Measurements from ENCODE around the gene IKBIP.
"Not testable (repeated sequence)": the region's sequence is repeated elsewhere in the genome, so short reads cannot be mapped to it uniquely, and the experiment has no call there.

The IKBIP gene

DNA sequence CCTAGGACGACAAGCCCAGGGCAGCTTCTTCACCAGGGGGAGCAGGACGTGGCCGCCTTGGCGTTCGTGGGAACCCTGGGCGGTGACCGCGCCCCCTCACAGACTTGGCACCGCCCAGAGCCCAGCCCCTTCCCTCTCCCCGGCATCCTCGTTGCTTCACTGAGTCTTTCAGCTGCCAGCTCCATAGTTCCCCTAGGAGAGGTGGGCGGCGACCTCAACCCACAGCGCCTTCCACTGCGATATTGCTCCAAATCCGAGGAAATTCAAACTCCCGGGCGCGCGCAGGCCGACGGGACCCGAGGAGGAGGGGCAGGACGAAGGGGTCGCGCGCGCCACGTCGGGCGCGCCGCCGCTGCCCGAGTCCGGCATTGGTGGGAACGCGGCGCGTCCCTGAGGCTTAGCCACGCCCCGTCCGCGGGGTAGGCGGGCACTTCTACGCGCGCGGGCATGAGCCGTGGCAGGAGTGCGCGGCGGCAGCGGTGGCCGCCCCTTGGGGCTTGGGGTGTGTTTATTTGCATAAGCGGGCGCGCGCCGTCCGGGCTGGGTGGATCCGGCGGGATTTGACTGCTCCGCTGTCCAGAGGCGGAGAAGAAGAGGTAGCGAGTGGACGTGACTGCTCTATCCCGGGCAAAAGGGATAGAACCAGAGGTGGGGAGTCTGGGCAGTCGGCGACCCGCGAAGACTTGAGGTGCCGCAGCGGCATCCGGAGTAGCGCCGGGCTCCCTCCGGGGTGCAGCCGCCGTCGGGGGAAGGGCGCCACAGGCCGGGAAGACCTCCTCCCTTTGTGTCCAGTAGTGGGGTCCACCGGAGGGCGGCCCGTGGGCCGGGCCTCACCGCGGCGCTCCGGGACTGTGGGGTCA lies at the start of gene IKBIP, which contains the start of gene APAF1:
IKBIP (minus strand) TSS at position 77 of the 860 bp plus-strand sequence. CDS start 87 bp downstream, outside the sequence.
APAF1 (plus strand) TSS at position 579 of the 860 bp plus-strand sequence. CDS start 3,070 bp downstream, outside the sequence.
- DNase-seq (ENCODE audit: insufficient read length, low spot score), result peak; percentile 90
- FAIRE-seq, result peak; percentile 92

DNA sequence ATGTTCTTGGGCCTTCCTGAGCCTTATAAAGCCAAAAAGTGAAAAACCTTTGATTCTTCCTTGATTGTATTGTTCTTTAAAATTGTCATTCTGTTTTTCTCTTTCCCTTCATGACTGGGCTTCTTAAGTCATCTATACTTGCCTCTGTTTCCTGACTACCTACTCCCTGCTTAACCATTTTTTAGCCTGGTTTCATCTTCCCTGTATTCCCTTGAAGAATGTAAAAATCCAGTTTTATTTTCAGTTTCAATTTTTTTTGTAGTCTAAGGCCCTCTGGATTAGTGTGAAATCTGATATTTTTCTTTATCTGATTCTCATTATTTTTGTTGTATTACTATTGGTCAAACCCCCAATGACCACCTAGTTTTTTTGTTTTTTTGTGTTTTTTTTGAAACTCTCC lies 46.8 kb upstream of the IKBIP start:
- no peak for DNase-seq (ENCODE audit: insufficient read length, low spot score)
- no peak for FAIRE-seq

- DNase-seq (ENCODE audit: insufficient read length, low spot score), result no peak
- FAIRE-seq, result no peak
These were observed 42.0 kb upstream of the IKBIP start for GRCh38 chr12:98686603-98687002.

- DNase-seq (ENCODE audit: insufficient read length, low spot score) (no peak), FAIRE-seq (no peak)
These were observed 39.6 kb upstream of the IKBIP start for GRCh38 chr12:98684199-98684598.

- no peak for FAIRE-seq
- DNase-seq (ENCODE audit: insufficient read length, low spot score), result no peak
These were observed 35.0 kb upstream of the IKBIP start for GRCh38 chr12:98679611-98680005.

DNA sequence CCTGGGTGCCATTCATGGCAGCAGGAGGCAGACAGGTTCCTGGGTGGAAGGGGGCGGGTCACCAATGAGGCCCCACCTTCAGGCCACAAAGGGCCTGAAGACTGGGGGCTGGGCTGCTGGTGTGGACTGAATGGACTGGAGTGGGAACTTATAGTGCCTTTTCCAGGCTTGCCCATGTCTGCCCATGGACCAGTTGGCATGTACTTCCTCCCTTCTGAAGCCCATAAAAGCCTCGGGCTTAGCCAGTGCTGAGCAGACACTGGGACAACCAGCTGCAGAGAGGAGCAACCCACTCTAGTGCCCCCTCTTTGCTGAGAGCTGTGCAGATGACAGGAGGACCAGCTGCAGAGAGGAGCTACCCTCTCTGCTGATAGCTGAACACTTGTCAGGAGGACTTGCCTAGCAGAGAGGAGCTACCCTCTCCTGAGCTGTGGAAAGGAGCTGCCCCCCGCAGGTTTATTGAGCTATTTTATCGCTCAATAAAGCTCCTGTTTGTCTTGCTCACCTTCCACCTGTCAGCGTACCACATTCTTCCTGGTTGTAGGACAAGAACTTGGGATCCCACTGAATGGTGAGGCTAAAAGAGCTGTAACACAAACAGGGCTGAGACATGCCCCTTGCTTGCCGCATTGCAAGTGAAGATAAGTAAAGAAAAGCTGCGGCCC lies 34.5 kb upstream of the IKBIP start:
- FAIRE-seq (no peak), DNase-seq (ENCODE audit: insufficient read length, low spot score) (no peak)

GRCh38 chr12:98678236-98678945 lies 33.8 kb upstream of the IKBIP start:
- DNase-seq (ENCODE audit: insufficient read length, low spot score) (no peak), FAIRE-seq (no peak)

- DNase-seq (ENCODE audit: insufficient read length, low spot score) (no peak), FAIRE-seq (no peak)
These were observed 30.3 kb upstream of the IKBIP start for GRCh38 chr12:98674841-98675240.

DNA sequence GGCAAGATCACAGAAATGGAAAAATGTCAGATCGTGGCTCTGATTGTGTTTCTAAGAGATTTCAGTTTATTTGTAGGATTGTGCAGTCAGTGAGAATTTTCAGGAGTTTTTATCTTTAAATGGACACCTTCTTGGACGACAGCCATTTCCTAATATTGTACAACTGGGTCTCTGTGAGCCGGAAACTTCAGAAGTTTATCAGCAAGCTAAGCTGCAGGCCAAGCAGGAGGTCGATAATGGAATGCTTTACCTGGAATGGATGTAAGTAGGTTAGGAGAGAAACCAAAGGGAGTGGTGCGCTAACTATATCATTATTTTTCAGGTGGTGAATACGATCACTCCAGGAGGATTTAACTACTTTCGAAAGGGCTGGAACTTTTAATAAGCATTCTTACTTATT lies 26.9 kb upstream of the IKBIP start:
- FAIRE-seq (no peak), DNase-seq (ENCODE audit: insufficient read length, low spot score) (no peak)

- no peak for FAIRE-seq
- no peak for DNase-seq (ENCODE audit: insufficient read length, low spot score)
These were observed 25.2 kb upstream of the IKBIP start for GRCh38 chr12:98669751-98670150.

- DNase-seq (ENCODE audit: insufficient read length, low spot score), result no peak
- no peak for FAIRE-seq
These were observed 15.9 kb upstream of the IKBIP start for GRCh38 chr12:98660521-98660920.

GRCh38 chr12:98656289-98657101 lies 11.9 kb upstream of the IKBIP start:
- DNase-seq (ENCODE audit: insufficient read length, low spot score) (no peak), FAIRE-seq (no peak)

GRCh38 chr12:98653866-98654493 lies 9.4 kb upstream of the IKBIP start:
- FAIRE-seq (no peak), DNase-seq (ENCODE audit: insufficient read length, low spot score) (peak; percentile 32)

- no peak for FAIRE-seq
These were observed 6.7 kb upstream of the IKBIP start for GRCh38 chr12:98651328-98651727.

GRCh38 chr12:98646294-98647090 lies 1.9 kb upstream of the IKBIP start:
- DNase-seq (ENCODE audit: insufficient read length, low spot score) (peak; percentile 13), FAIRE-seq (no peak)

More at GRCh38 chr12:98651328-98651727, 6.7 kb upstream of the IKBIP start:
- no peak for DNase-seq (ENCODE audit: insufficient read length, low spot score)

GRCh38 chr12:98645572-98646067 lies 1.0 kb upstream of the IKBIP start:
- DNase-seq (ENCODE audit: insufficient read length, low spot score), result peak; percentile 17
- FAIRE-seq, result no peak

DNA sequence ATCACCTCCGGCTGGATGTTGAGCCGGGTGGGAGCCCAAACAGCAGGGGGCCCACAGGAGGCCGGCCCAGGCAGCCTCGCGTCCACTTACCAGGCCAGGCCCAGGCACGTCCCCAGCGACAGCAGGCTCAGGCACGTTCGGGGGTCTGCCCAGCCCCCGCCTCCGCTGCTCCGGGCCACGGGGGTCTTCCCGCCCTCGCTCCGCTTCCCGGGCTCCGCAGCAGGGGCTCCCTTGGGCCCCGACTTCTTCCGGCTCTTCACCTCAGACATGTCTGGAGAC lies 216 bp downstream of the IKBIP start:
- FAIRE-seq (no peak), DNase-seq (ENCODE audit: insufficient read length, low spot score) (peak; percentile 50)

DNA sequence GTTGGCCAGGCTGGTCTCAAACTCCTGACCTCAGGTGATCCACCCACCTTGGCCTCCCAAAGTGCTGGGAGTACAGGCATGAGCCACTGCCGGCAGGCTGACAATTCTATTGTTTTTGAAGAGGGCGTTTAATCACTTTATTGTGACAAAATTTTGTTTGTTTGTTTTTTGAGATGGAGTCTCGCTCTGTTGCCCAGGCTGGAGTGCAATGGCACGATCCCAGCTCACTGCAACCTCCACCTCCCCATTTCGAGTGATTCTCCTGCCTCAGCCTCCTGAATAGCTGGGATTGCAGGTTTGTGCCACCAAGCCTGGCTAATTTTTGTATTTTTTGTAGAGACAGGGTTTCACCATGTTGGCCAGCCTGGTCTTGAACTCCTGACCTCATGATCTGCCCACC lies 1.8 kb downstream of the IKBIP start:
- not testable (repeated sequence) for DNase-seq (ENCODE audit: insufficient read length, low spot score); FAIRE-seq

DNA sequence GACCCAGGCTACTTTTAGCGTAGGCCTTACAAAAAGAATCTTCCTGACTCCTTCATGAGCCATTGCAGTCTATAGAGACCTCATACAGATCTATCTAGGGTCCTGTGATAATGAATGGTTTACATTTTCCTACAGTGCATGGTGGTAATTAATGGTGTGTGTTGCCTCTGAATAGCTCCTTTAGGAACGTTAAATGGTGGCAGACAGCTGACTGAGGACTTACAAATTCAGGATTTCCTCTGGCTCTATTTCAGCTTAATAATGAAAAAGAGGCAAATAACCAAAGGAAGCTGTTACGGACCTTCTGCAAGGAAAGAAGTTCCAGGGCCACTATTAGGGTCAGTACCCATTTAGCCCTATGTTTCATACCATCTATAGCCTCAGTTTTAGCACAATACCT lies 5.1 kb downstream of the IKBIP start:
- DNase-seq (ENCODE audit: insufficient read length, low spot score), result no peak
- no peak for FAIRE-seq

Measured in HTR-8/SVneo (cell line).